IPS-15b (cell line): Measurements from ENCODE around the gene GP2.
"Not testable (repeated sequence)": the region's sequence is repeated elsewhere in the genome, so short reads cannot be mapped to it uniquely, and the experiment has no call there.

Source experiments
- H3K27me3 ChIP-seq: one replicate; pipeline ENCODE4 v1.6.1; 2013; ENCODE audit warnings: low read length; ENCODE audit not compliant: control insufficient read depth, insufficient read depth
- H3K36me3 ChIP-seq: one replicate; pipeline ENCODE4 v1.6.1; 2013; ENCODE audit warnings: low read length; ENCODE audit not compliant: control insufficient read depth, insufficient read depth
- H3K4me1 ChIP-seq: one replicate; pipeline ENCODE4 v1.6.1; 2013; ENCODE audit warnings: mild to moderate bottlenecking, low read length; ENCODE audit not compliant: control insufficient read depth, insufficient read depth
- H3K4me3 ChIP-seq: one replicate; pipeline ENCODE4 v1.5.1; 2013; ENCODE audit warnings: low read depth, low read length
- H3K9ac ChIP-seq: one replicate; pipeline ENCODE4 v1.6.1; 2013; ENCODE audit warnings: low read depth, mild to moderate bottlenecking, low read length
- H3K9me3 ChIP-seq: one replicate; pipeline ENCODE4 v1.6.1; 2013; ENCODE audit warnings: mild to moderate bottlenecking, low read length; ENCODE audit not compliant: control insufficient read depth, insufficient read depth

GP2 gene

GRCh38 chr16:20312536-20313095 lies 14.7 kb downstream of the GP2 start:
- not testable (repeated sequence) for H3K9me3 ChIP-seq, H3K4me1 ChIP-seq, H3K36me3 ChIP-seq, H3K27me3 ChIP-seq, H3K9ac ChIP-seq, H3K4me3 ChIP-seq

GRCh38 chr16:20311548-20311947 lies 15.8 kb downstream of the GP2 start:
- H3K27me3 ChIP-seq: no peaks in the 10 kb centered on the region
- no peak overlapping the region for H3K4me3 ChIP-seq
- H3K4me1 ChIP-seq: no peaks in the 10 kb centered on the region
- H3K9me3 ChIP-seq: no peaks in the 10 kb centered on the region
- no peaks in the 10 kb centered on the region for H3K36me3 ChIP-seq
- no peak overlapping the region for H3K9ac ChIP-seq

DNA sequence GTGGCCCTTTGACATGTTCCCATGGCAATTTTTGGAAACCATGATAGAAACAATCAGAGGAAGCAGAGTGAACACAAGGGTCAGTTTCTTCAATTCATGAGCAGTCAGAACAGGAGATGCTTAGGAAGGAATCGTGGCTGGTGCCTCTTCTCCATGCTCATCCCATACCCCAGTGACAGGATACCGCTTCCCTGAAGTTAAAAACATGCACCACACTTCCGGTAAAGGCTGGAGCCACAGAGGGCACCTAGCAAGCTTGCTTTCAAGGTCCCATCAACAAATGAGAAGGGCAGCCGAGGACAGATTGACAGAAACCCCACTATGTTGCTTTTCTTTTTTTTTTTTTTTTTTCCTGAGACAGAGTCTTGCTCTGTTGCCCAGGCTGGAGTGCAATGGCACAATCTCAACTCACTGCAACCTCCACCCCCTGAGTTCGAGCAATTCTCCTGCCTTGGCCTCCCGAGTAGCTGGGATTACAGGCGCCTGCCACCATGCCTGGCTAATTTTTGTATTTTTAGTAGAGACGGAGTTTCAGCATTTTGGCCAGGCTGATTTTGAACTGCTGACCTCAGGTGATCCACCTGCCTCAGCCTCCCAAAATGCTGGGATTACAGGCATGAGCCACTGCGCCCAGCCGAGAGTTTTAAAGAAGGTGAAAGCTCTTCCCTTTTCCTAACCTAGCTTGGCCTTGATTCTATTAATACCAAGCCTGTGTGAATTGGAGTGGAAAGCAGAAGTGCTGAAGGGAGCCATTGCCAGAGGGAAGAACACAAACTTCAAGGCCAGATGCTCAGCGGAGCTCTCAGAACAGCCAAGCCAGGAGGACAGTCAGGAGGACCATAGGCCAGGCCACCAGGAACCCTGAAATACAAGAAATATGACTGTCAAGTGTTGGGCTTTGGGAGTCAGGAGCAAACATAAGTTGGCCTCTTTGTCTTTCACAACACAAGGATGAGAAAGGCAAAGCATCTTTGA lies 16.6 kb downstream of the GP2 start:
- Histone ChIP-seq H3K27me3 (no peaks in the 10 kb centered on the region), H3K36me3 (no peaks in the 10 kb centered on the region), H3K4me1 (no peaks in the 10 kb centered on the region), H3K9me3 (no peaks in the 10 kb centered on the region), H3K4me3 (no peak overlapping the region), H3K9ac (no peak overlapping the region)

- H3K36me3 ChIP-seq: no peaks in the 10 kb centered on the region
- H3K9ac ChIP-seq: no peak overlapping the region
- H3K9me3 ChIP-seq: no peaks in the 10 kb centered on the region
- no peak overlapping the region for H3K4me3 ChIP-seq
- H3K4me1 ChIP-seq: no peaks in the 10 kb centered on the region
- no peaks in the 10 kb centered on the region for H3K27me3 ChIP-seq
Measured at GRCh38 chr16:20309786-20310185, 17.5 kb downstream of the GP2 start.

GRCh38 chr16:20308801-20309590 lies 18.3 kb downstream of the GP2 start:
- Histone ChIP-seq H3K36me3 (no peaks in the 10 kb centered on the region), H3K4me3 (no peak overlapping the region), H3K27me3 (no peaks in the 10 kb centered on the region), H3K9me3 (no peaks in the 10 kb centered on the region), H3K9ac (no peak overlapping the region), H3K4me1 (no peaks in the 10 kb centered on the region)

DNA sequence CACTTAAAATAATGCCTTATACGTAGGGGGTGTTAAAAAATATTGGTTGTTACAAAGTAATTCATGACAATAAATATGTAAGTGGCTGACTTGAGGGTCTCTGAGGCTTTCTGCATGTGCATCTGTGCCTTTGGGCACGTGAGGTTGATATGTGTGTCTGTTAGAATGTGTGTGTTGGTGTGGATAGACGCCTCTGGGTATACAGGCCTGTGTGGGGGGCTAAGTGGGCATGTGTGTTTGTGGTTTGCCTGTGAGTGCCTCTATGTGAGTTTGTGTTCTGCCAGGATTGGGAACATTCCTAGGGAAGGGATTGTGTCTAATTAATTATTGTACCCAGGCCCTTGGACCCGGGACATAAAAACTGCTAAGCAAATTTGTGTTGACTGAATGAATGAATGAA lies 19.0 kb downstream of the GP2 start:
- Histone ChIP-seq H3K27me3 (no peaks in the 10 kb centered on the region), H3K36me3 (no peaks in the 10 kb centered on the region), H3K9ac (no peak overlapping the region), H3K9me3 (no peaks in the 10 kb centered on the region), H3K4me1 (no peaks in the 10 kb centered on the region), H3K4me3 (no peak overlapping the region)

DNA sequence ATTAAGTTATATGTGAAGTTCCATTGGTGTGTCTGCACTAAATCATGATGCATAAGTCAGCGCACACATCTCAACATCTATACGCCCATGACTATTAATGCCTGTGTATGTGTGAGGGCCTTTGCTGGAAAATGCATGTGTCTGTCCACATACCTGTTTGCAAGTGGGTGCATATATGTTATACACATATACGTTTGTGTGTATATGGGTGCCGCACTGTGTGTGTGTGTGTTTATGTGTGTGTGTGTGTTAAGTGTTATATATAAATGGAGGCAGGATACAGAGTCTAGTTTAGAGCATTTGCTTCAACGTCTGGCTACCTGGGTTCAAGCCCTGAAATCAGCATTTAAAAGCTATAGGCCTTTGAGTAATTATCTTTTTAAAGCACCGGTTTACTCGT lies 19.5 kb downstream of the GP2 start:
- Histone ChIP-seq H3K9ac (no peak overlapping the region), H3K4me1 (no peaks in the 10 kb centered on the region), H3K4me3 (no peak overlapping the region), H3K27me3 (no peaks in the 10 kb centered on the region), H3K9me3 (no peaks in the 10 kb centered on the region), H3K36me3 (no peaks in the 10 kb centered on the region)

- H3K4me1 ChIP-seq: no peaks in the 10 kb centered on the region
- H3K9ac ChIP-seq: no peak overlapping the region
- no peaks in the 10 kb centered on the region for H3K9me3 ChIP-seq
- no peaks in the 10 kb centered on the region for H3K36me3 ChIP-seq
- H3K27me3 ChIP-seq: no peaks in the 10 kb centered on the region
- H3K4me3 ChIP-seq: no peak overlapping the region
Measured at GRCh38 chr16:20307240-20307671, 20.1 kb downstream of the GP2 start.

DNA sequence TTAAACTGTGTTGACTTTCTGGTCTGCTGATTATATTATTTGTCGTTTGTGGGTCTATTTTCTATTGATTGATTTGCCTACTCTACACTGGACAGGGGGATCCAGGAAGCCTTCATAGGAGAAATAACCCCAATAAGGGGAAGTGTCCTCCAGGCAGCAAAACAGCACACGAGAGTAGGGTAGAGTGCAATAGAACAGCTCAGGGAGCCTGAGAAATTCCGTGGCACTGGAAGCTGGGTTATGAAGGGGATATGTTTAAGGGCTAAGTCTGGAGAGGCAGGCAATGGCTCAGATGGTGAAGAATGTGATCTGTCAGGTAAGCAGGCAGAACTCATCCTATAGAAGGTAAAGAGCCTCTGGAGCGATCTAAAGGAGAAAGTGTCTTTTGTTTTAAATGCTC lies 20.9 kb downstream of the GP2 start:
- no peaks in the 10 kb centered on the region for H3K27me3 ChIP-seq
- H3K36me3 ChIP-seq: no peaks in the 10 kb centered on the region
- H3K4me3 ChIP-seq: no peak overlapping the region
- no peaks in the 10 kb centered on the region for H3K4me1 ChIP-seq
- no peaks in the 10 kb centered on the region for H3K9me3 ChIP-seq
- H3K9ac ChIP-seq: no peak overlapping the region

- H3K4me3 ChIP-seq: no peak overlapping the region
- H3K36me3 ChIP-seq: no peaks in the 10 kb centered on the region
- no peak overlapping the region for H3K9ac ChIP-seq
- no peaks in the 10 kb centered on the region for H3K4me1 ChIP-seq
- H3K9me3 ChIP-seq: no peaks in the 10 kb centered on the region
- no peaks in the 10 kb centered on the region for H3K27me3 ChIP-seq
Measured at GRCh38 chr16:20303012-20303411, 24.3 kb downstream of the GP2 start.

GRCh38 chr16:20302389-20302788 lies 24.9 kb downstream of the GP2 start:
- no peaks in the 10 kb centered on the region for H3K36me3 ChIP-seq
- no peak overlapping the region for H3K4me3 ChIP-seq
- no peaks in the 10 kb centered on the region for H3K9me3 ChIP-seq
- no peak overlapping the region for H3K9ac ChIP-seq
- H3K27me3 ChIP-seq: no peaks in the 10 kb centered on the region
- H3K4me1 ChIP-seq: no peaks in the 10 kb centered on the region
